Fibroblast of villous mesenchyme (primary cell): Measurements from ENCODE around the gene CCR8. TPM values are rescaled to one million over a fixed set of nuclear protein-coding genes. Genes with fewer than 3 reads are reported as not detected.
"Not testable (repeated sequence)": the region's sequence is repeated elsewhere in the genome, so short reads cannot be mapped to it uniquely, and the experiment has no call there.

Source experiments
- DNase-seq: peaks from one replicate; pipeline ENCODE4 v3.0.0-alpha.2; 2010; ENCODE audit warnings: low read depth
- H3K4me3 ChIP-seq: 2 replicates; pipeline ENCODE4 v1.5.1; 2011; ENCODE audit warnings: low read depth, mild to moderate bottlenecking, low read length
- CTCF ChIP-seq: IDR thresholded peaks from 2 replicates; pipeline ENCODE4 v1.5.1; 2012; ENCODE audit warnings: low read depth, mild to moderate bottlenecking, low read length; ENCODE audit not compliant: insufficient read depth
- total RNA-seq: library from RNA; depleted of rRNA; stranded (reverse); fragments of >200 nt; gene quantifications from 2 replicates; pipeline ENCODE4 v1.2.3, GENCODE V29; 2012

The CCR8 gene
- total RNA-seq, 1 donor = not detected

- DNase-seq = no peak
- no peak overlapping the region for H3K4me3 ChIP-seq
- TF ChIP-seq CTCF = no peak
Observed at GRCh38 chr3:39344746-39345344, 15.3 kb downstream of the CCR8 start.

GRCh38 chr3:39346785-39347585, 17.5 kb downstream of the CCR8 start:
- DNase-seq = peak; percentile 30
- no peak overlapping the region for H3K4me3 ChIP-seq
- TF ChIP-seq CTCF = no peak

- TF ChIP-seq CTCF = no peak
- no peak overlapping the region for H3K4me3 ChIP-seq
- DNase-seq = no peak
Observed at GRCh38 chr3:39347586-39347876, 18.0 kb downstream of the CCR8 start.

- no peak overlapping the region for H3K4me3 ChIP-seq
- no peak for DNase-seq
- no peak for TF ChIP-seq CTCF
Observed at GRCh38 chr3:39349080-39349479, 19.6 kb downstream of the CCR8 start.

GRCh38 chr3:39350714-39351113, 21.2 kb downstream of the CCR8 start:
- peak; percentile 60 for DNase-seq
- no peak for TF ChIP-seq CTCF

GRCh38 chr3:39351134-39351533, 21.6 kb downstream of the CCR8 start:
- DNase-seq = peak; percentile 6
- not testable (repeated sequence) for H3K4me3 ChIP-seq

More at GRCh38 chr3:39350714-39351113, 21.2 kb downstream of the CCR8 start:
- H3K4me3 ChIP-seq = no peak overlapping the region

GRCh38 chr3:39353168-39353927, 23.8 kb downstream of the CCR8 start:
- H3K4me3 ChIP-seq, DNase-seq: not testable (repeated sequence)
